ENCODE measurements around the gene ATP2C2. TPM values are rescaled to one million over a fixed set of nuclear protein-coding genes. Genes with fewer than 3 reads are reported as not detected.

The ATP2C2 gene
- polyA plus RNA-seq, 1 donor (not counting 4 experiments of a cell fraction or from before 2014, with no cell fraction given) = 0.96 TPM

GRCh38 chr16:84444476-84444875 lies 76.1 kb downstream of the ATP2C2 start:
- no peak overlapping the region for H3K9ac ChIP-seq (ENCODE audit: control insufficient read depth, extremely low read depth, insufficient read depth, low read length)
- no peak overlapping the region for H2AFZ ChIP-seq (ENCODE audit: control insufficient read depth, low read length)

GRCh38 chr16:84446084-84446483 lies 77.7 kb downstream of the ATP2C2 start:
- Histone ChIP-seq H3K79me2 (ENCODE audit: control insufficient read depth, insufficient read depth, low read length) (no peaks in the 10 kb centered on the region), H3K4me2 (ENCODE audit: control insufficient read depth, extremely low read depth, insufficient read depth, low read depth, low read length) (no peak overlapping the region), H3K9me1 (ENCODE audit: control insufficient read depth, extremely low read depth, insufficient read depth, low read length) (no peaks in the 10 kb centered on the region), H3K27ac (ENCODE audit: control insufficient read depth, insufficient read depth, low read length) (no peak overlapping the region), H2AFZ (ENCODE audit: control insufficient read depth, low read length) (no peak overlapping the region), H3K4me3 (ENCODE audit: control insufficient read depth in 2 of 3, extremely low read depth in 1 of 3, insufficient read depth in 2 of 3, low read depth in 1 of 3, low read length in 3 of 3) (no peak overlapping the region), H3K9me3 (ENCODE audit: control insufficient read depth, low read depth, low read length) (no peaks in the 10 kb centered on the region), H3K9ac (ENCODE audit: control insufficient read depth, extremely low read depth, insufficient read depth, low read length) (no peak overlapping the region), H3K36me3 (ENCODE audit: control insufficient read depth in 2 of 2, extremely low read depth in 1 of 2, insufficient read depth in 2 of 2, low read length in 2 of 2) (no peaks in the 10 kb centered on the region), H3K4me1 (ENCODE audit: control insufficient read depth, extremely low read depth, insufficient read depth, low read length) (no peaks in the 10 kb centered on the region), H3K27me3 (ENCODE audit: control insufficient read depth, extremely low read depth, insufficient read depth, low read length) (peaks cover 3% of the 10 kb centered on the region), H4K20me1 (ENCODE audit: control insufficient read depth, extremely low read depth, insufficient read depth, low read length) (no peaks in the 10 kb centered on the region)
- no peak for DNase-seq (ENCODE audit: low read depth, low spot score)
- dilution Hi-C loops (cut with MboI; ENCODE audit: extremely low pct_ligation_motif_present, low sequenced_read_pairs) = loop anchor here (25.0 kb wide), 1 partner anchor 184 kb away; no protein-coding TSS in a partner anchor
- no peak for FAIRE-seq
- TF ChIP-seq CTCF (optimal IDR thresholded peaks at IDR 0.05 in 1 of 3, IDR thresholded peaks at IDR 0.05 in 1 of 3, conservative IDR thresholded peaks at IDR 0.05 in 1 of 3; ENCODE audit: extremely low read depth in 1 of 3, insufficient read depth in 2 of 3, low read length in 3 of 3) = no peak
- TF ChIP-seq EZH2 (IDR thresholded peaks at IDR 0.05; ENCODE audit: low read length) = no peak

More at GRCh38 chr16:84444476-84444875, 76.1 kb downstream of the ATP2C2 start:
- no peak for FAIRE-seq
- dilution Hi-C loops (cut with MboI; ENCODE audit: extremely low pct_ligation_motif_present, low sequenced_read_pairs) = loop anchor here (25.0 kb wide), 1 partner anchor 182 kb away; no protein-coding TSS in a partner anchor
- TF ChIP-seq EZH2 (IDR thresholded peaks at IDR 0.05; ENCODE audit: low read length) (no peak), CTCF (optimal IDR thresholded peaks at IDR 0.05 in 1 of 3, IDR thresholded peaks at IDR 0.05 in 1 of 3, conservative IDR thresholded peaks at IDR 0.05 in 1 of 3; ENCODE audit: extremely low read depth in 1 of 3, insufficient read depth in 2 of 3, low read length in 3 of 3) (no peak)
- Histone ChIP-seq H3K27ac (ENCODE audit: control insufficient read depth, insufficient read depth, low read length) (no peak overlapping the region), H3K9me1 (ENCODE audit: control insufficient read depth, extremely low read depth, insufficient read depth, low read length) (no peaks in the 10 kb centered on the region), H4K20me1 (ENCODE audit: control insufficient read depth, extremely low read depth, insufficient read depth, low read length) (no peaks in the 10 kb centered on the region), H3K4me3 (ENCODE audit: control insufficient read depth in 2 of 3, extremely low read depth in 1 of 3, insufficient read depth in 2 of 3, low read depth in 1 of 3, low read length in 3 of 3) (no peak overlapping the region), H3K9me3 (ENCODE audit: control insufficient read depth, low read depth, low read length) (no peaks in the 10 kb centered on the region), H3K79me2 (ENCODE audit: control insufficient read depth, insufficient read depth, low read length) (no peaks in the 10 kb centered on the region), H3K4me2 (ENCODE audit: control insufficient read depth, extremely low read depth, insufficient read depth, low read depth, low read length) (no peak overlapping the region), H3K36me3 (ENCODE audit: control insufficient read depth in 2 of 2, extremely low read depth in 1 of 2, insufficient read depth in 2 of 2, low read length in 2 of 2) (no peaks in the 10 kb centered on the region), H3K4me1 (ENCODE audit: control insufficient read depth, extremely low read depth, insufficient read depth, low read length) (no peaks in the 10 kb centered on the region), H3K27me3 (ENCODE audit: control insufficient read depth, extremely low read depth, insufficient read depth, low read length) (peaks cover 3% of the 10 kb centered on the region)
- DNase-seq (ENCODE audit: low read depth, low spot score) = no peak
